Stimulated activated CD8-positive, alpha-beta memory T cell treated with anti-CD3 and anti-CD28 coated beads, Interleukin-4, amount 100 ng/mL, for 24 hours (primary cell): Measurements from ENCODE around the gene GPR83.
"Not testable (repeated sequence)": the region's sequence is repeated elsewhere in the genome, so short reads cannot be mapped to it uniquely, and the experiment has no call there.

Source experiments
- DNase-seq: peaks from one replicate; pipeline ENCODE4 v3.0.0-alpha.2; 2020; ENCODE audit warnings: low read depth

Gene GPR83

DNA sequence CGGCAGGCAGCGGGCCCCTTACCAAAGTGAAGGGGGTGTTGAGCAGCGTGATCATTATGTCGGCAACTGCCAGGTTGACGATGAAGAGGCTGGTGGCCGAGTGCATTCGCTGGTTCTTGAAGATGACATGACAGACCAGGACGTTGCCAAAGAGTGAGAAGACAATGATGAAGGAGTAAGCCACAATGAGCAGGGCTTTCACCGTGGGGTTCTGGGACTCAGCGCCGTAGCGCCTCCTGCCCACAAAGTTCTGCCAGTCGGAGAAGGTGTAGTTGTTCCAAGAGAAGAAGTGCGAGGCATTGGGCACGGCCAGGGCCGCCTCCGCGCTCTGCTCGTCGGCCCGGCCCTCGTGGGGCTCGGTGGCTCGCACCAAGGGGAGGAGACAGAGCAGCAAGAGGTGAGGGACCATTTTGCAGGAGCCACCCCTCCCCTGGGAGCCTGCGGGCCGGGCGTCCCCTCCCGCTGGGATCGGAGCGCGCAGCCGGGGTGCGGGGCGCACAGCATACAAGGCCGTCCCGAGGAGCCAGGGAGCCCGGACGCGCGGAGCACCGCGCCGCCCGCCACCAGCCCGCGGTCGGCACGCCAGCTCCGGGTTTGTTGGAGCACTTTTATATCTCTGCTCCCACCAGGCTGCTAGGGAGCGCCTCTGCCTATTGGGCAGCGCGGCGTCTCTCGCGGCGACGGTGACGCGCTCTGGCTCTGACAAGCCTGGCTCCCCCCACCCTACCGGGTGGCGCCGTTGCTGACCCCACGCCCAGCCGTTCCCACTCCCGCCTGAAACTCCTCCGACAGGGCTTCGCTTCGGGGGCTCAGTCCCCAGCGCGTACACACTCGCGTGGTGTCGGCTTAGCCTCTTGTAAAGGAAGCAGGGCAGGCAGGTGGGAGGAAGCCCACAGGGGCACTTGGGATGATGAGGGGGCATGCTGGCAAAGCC lies at the start of gene GPR83:
Gene GPR83, minus strand, starts transcription at position 581 of the 934 bp plus-strand sequence. Its CDS starts 172 bp downstream, at position 409.
- no peak for DNase-seq

DNA sequence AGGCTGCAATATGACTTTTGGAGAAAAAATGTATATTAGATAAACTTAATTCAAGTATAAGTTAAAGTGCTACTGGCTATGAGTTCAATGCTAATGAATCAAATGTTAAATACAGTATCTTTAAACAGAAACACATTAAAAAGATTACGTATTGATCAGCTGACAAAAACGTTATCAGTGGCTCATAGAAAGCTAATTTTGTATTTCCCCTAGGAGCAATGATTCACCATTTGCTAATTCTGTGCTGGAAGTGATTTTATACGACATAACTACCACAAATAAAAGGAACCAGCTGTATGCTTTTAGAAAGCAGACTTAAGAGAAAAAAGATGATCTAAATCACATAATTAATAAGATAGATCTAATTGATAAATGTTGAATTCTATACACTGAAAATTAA lies 48.8 kb upstream of the GPR83 start:
- DNase-seq, result no peak

DNA sequence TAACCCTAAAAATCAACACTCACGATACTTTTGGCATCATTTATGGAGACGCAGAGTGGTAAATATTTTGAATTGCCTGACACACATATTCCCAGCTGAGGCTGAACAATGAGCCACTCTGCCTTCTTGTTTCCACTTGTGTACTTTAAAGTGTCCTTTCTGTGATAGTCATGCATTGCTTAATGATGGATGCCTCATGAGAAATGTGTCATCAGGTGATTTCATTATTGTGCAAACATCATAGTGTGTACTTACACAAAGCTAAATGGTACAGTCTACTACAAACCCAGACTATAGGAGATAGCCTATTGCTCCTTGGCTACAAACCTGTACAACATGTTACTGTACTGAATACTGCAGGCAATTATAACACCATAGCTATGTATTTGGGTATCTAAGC lies 48.2 kb upstream of the GPR83 start:
- no peak for DNase-seq

DNA sequence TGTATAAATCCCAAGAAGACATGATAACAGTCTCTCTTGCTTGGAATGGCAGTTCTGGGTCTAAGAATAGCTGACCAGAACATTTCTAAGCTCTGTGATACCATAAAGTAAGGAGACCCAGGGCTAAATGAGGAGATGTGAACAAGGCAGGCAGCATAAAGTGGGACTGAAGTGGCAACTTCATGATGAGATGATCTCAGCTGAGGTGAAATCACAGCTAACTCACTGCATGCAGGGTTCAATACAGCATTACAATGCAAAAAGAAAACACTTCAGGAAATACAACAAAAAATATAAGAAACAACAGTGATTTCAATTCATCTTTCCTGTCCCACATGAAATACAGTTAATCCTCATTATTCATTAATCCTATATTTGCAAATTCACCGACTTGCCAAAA lies 47.8 kb upstream of the GPR83 start:
- no peak for DNase-seq

DNA sequence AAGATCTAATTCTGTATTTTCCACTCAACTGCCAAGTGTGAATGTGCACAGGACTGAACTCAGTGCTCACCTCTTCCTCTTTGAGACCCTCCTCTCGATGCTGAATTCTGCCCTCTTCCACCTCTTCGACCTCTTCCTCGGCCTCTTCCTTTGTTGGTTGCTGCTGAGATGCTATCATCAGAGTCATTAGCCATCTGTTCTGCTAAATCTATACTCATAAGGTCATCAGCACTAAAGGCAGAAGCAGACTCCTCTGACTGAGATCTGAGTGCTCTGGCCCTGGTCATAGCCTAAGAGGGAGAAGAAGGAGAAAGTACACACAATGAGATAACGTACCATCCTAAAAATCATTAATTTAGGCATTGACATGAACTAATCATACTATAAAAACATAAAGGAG lies 45.9 kb upstream of the GPR83 start:
- DNase-seq, result no peak

DNA sequence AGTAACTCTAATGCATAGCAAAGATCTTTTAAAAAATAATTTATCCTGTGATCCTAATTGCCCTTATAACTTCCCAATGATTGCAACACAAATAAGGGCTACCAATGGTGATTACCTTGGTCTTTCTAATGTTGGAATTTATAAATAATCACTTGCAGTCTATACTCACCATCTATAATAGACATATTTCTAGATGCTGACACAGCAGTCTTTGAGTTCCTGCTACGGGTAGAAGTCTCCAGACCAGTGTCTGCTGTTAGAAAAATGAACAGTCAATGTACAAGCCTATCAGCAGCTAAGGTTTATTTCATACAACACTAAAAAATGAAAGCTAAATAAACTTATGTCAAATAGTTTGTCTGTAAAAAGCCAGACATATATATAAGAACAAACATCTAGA lies 44.4 kb upstream of the GPR83 start:
- no peak for DNase-seq

DNA sequence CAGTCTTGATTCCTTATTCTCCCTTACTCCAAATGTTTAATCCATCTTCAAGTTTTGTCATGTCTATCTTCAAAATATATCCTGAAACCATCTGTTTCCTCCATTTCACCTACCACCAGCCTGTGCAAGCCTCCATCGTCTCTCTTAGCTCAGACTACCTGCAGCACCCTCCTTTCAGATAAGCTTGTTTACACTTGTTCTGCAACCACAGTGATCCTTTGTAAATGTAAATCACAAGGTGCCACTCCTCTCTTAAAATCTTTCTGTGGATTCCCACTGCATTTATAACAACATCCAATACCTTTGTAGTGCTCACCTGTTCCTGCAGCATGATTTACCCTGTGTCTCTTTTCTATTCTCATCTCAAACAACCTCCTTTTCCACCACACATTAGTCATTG lies 31.8 kb upstream of the GPR83 start:
- DNase-seq, result no peak

DNA sequence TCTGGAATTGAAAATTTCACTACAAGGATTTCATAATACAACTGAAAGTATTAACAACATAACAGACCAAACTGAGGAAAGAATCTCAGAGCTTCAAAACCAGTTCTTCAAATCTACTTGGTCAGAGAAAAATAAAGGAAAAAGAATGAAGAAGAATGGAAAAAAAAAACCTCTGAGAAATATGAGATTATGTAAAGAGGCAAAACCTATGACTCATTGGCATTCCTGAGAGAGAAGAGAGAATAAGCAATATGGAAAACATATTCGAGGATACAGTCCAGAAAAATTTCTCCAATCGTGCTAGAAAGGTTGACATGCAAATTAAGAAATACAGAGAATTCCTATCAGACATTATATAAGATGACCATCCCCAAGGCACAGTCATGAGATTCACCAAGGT lies 23.4 kb upstream of the GPR83 start:
- no peak for DNase-seq

DNA sequence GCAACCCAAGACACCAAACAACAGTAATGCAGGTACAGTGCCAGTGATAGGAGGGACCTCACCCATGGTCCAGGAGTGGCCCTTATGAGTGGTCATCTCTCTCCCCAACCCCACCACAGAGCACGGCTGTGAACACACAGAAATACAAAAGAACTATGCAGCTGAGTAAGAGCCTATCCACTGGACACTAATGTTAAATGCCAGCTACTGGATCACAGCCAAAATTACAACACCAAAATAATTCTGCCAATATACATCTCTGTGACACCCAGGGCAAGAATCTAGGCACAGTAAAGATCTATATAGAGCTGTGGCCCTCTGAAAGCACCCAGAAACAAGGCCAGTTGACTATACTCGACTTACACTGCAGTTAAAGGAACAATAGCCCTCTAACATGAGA lies 22.8 kb upstream of the GPR83 start:
- DNase-seq, result no peak

DNA sequence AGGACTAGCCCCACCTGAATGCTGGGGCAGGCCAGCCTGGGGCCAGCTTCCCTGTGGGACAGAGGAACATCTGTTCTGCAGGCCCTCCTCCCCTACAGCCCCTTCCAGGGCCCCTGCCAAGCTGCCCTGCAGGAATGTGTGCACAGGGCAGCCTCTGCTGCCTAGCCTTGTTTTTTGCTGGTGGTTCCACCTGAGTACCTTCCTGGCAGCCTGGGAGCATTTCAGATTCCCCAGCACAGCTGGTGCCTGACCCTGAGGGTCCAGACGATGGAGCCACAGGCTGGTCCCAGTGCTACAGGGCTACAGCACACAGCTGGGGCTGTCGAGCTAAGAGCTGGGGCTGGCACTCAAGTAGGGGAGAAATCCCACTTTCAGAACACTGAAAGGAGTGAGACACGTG lies 22.3 kb upstream of the GPR83 start:
- DNase-seq, result no peak

DNA sequence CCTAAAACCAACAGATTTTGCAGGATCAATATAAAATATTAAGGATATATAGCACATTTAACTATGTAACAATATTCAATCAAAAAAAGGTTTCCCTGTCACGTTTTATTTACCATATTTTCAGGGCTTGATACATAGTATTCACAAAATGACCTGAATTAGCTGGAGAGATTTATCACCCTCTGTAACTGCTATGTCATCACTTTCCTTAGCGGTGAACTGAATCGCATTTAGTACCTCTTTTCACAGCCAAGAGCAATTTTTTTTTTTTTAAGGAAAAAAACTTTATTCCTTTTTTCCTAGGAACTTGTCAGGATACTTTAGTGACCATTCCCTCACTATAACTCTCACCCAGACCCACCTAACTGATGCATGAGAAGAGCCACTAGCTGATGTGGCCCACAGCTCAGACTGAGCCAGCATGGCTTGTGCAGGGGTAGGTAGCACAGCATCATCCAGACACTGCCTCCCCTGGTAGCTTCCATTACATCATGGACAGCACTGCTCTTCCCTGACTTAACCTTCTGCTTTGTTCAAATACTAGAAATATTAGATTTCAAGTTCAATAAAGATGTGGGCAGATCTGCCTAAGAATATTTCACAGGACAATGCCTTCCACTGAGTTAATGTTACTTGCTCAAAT lies 17.0 kb upstream of the GPR83 start:
- no peak for DNase-seq

DNA sequence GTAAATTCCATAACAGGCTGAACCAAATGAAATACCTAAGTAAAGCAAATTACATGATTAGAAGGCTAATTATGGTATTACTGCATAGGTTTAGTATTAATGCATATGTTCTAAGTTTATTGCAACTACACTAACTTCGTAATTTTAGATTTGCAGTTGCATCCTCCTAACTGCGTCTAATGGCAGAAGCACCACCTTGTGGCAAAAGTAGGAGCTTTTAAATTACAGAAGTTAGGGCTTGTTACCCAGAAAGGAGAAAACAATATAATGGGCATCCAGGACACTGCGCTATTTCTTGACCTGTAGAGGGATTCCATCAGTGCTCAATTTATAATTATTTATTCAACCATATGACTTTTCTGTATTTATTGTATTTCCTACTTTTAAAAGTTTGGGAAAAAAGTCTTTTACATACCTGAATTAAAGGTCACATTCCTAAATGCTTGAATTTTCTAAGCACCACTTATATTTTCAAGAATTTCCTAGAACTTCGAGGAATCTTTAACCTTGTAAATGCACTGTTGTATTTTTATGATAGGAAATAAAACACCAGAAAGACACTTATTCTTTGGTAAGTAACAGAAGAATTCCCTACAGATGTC lies 16.3 kb upstream of the GPR83 start:
- no peak for DNase-seq

DNA sequence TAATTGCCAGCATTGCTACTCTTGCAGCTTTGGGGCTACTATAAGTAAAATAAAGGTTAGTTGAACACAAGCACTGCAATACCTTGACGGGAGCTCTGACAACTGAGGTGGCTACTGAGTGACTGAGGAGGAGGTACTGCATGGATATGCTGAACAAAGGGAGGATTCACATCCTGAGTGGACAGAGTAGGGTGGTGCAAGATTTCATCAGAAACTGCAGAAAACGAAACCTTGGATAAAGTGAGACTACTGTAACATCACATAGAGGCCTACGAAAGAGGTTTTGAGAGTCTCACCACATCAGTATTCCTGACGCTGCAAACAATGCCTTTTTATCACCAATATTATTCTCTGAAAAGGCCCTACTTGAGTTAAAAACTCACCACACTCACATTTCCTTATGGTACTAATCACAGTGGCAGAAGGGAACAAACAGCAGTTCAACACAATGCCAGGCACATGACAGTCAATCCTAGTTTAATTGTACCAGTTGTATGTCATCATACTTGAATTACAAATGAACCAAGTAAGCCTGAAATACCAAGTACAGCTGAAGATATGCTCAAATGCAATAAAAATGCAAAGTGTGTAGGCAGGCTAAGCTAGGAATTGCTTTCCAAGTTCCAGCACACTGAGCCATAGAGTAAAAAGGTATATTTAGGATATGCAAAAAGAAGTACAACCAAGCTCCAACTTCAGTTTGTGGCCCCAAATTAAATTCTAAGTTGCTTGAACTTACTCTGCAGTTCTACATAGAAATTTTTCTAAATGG lies 4.0 kb upstream of the GPR83 start:
- DNase-seq, result no peak

DNA sequence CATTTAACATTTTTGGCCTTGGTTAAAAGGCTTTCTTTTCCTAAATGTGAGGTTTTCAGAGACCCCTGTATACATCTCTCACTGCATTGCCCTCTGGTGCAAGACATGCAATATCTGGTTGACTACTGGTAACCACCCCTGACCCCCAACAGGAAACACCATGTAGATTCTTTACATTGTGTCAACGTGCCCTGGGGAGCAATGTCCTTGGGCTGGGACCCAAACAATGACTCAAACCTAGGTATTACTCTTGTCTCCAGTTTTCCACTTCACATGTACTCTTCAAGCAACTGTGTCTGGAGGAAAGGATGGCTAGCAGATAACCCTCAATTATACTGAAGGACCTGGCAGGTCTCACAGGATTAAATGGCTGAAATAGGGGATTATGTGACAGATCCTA lies 1.1 kb upstream of the GPR83 start:
- no peak for DNase-seq

DNA sequence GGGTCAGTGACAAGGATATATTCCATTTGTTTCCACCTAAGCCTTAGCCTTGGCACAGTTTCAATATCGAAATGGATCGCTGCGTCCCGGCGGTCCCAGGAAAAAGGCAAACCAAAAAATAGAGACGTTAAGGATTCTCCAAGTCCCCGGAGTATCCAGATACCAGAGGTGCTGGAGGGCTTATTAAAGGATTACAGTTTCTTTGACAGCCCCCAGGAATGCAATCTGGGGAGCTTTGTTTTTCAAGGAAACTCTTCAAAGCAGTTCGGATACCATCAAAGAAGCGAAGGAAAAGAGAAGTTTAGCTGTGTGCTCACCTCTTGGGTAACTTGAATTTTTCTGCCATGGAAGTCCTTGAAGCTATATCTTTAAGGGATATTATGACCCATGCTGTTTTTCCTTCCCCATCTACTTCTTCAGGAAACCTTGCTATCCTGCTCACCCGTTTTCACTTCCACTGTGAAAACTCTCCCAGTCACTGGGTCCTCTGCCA lies 600 bp upstream of the GPR83 start:
- DNase-seq, result no peak

DNA sequence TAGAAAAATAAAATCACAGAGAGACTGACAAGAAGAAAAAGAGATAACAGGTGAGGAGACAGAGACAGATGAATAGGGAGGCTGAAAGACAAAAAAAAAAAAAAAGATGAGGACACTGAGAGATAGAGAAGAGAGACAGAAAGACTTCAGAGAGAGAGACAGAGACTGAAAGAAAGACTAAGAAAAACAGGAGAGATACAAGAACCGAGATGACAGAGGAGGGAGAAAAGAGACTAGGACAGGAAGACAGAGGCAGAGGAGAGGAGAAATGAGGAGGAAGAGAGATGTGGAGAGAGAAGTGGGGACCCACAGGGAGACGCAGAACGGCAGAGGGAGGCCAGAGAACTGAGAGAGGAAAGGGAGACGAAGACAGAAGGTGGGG lies 771 bp downstream of the GPR83 start:
- DNase-seq, result no peak

DNA sequence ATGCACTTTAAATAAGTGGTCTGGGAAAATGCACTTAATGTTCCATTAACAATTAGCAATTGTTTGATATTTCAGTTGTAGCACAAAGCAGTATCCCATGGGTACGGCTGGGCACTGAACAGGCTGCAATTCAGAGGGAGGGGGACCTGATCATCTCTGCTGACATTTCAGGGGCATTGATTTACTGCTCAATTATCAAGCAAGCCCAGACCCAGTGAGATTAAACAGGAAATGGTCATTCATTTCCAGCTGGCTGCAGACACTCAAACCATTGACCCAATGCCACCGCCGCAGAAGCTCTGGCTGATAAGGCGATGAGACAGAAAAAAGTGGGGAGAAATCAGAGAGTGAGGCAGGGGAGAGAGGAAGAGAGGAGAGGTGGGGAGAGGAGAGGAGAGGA lies 1.2 kb downstream of the GPR83 start:
- DNase-seq, result no peak

DNA sequence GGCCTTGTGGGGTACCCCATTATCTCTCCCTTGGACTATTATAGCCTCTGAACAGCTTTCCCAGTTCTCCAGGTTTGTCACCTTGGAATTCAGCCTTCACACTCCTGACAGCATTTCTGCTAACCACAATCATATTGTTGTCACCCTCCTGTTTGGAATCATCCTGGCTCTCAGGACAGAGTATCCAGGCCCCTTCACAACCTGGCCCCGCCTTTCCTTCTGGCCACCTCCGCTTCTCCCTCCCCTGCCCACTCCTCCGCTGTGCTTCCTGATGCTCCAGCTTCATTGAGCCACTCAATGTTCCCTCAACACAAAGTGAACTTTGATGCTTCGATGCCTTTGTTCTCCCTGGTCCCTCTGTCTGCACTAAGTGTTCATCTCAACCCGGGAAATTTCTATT lies 3.1 kb downstream of the GPR83 start:
- no peak for DNase-seq

DNA sequence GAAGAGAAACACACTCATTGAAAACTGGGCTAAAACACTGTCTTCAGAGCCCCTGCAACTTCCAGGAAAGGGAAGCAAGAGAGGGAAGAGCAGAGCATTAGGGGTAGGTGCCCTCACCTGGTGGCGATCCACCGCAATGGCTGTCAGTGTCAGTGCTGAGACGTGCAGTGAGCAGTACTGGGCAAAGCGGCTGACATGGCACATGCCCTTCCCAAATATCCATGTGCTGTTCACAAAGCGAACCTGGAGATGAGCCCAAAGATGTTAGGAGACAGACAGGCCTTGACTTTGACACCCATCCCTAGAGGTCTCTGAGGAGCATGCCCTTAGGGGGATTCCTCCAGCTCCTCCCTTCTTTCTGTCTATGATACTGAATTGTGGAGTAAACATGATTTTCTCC lies 4.9 kb downstream of the GPR83 start:
- no peak for DNase-seq

DNA sequence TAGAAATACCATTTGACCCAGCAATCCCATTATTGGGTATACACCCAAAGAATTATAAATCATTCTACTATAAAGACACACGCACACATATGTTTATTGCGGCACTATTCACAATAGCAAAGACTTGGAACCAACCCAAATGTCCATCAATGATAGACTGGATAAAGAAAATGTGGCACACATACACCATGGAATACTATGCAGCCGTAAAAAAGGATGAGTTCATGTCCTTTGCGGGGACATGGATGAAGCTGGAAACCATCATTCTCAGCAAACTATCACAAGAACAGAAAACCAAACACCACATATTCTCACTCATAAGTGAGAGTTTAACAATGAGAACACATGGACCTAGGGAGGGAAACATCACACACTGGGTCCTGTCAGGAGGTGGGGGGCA lies 9.3 kb downstream of the GPR83 start:
- DNase-seq, result not testable (repeated sequence)

DNA sequence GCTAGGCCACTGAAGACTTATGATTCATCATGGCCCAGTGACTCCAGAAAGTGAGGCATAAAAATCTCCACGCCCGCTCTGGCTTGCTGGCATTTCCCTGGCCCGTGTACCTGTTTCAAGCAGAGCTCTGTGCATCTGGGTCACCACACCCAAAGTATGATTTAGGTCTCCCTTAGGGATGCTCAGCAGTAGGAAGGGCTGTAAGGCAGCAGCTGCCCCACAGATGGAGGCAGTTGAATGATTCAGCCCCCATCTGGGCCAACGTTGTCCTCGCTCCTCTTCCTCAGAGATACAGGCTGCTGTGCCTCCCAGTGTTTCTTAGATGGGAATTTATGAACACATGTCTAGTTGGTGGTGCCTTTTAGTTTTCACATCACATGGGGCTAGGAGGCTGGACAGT lies 21.6 kb downstream of the GPR83 start:
- no peak for DNase-seq

DNA sequence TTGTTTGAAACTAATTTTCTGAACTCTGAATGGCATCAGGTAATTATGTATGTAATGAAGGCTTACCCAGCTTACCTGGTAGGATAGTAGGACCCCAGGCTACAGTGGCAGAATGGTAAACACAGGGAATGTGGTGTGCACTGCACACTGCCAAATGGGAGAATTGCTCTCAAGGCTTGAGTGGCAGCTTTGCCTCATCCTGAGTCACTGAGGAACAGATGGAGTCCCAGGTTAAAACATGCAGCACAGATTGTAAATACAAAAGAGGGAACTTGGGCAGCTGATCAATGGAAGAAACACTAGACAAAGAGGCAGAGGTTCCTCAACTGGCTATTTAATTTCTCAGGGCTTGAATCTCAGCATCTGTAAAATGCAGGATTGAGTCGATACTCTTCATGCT lies 24.4 kb downstream of the GPR83 start:
- no peak for DNase-seq
